HCT116 (cell line): Measurements from ENCODE around the gene ITPRIPL1. TPM values are rescaled to one million over a fixed set of nuclear protein-coding genes. Genes with fewer than 3 reads are reported as not detected.

Source experiments
- ATAC-seq: fragments of 200-7000 bp; cut with Tn5 transposase; 2 replicates; pipeline ENCODE4 v1.9.1; 2020; ENCODE audit warnings: mild to moderate bottlenecking, moderate library complexity
- BruUV-seq: library from RNA; stranded (reverse); fragments of 400-500 nt; replicated peaks from 2 replicates; lab custom pipeline; 2021; lab: Mats Ljungman, UMichigan
- CTCF ChIA-PET: fragments of 300-600 bp; sonication (Branson Sonifier 250); formaldehyde crosslinking; loops from one replicate; lab custom pipeline; 2021; ENCODE audit warnings: antibody characterized with exemption; lab: Charles Lee
- POLR2A ChIA-PET: fragments of 300-600, 350-600 bp; sonication (Branson Sonifier 250); formaldehyde crosslinking; loops from one replicate; lab custom pipeline; 2021; ENCODE audit warnings: antibody characterized with exemption; lab: Charles Lee
- RAD21 ChIA-PET, 2 experiments: fragments of 300-600 bp; sonication (Branson Sonifier 250); formaldehyde crosslinking; loops; one replicate each; lab custom pipeline; 2023; ENCODE audit warnings: low total read pairs in 2 of 2; ENCODE audit not compliant: uncharacterized antibody in 2 of 2, unreplicated experiment in 2 of 2, low non-redundant PET in 1 of 2; lab: Charles Lee
- DNase-seq: peaks from one replicate; pipeline ENCODE4 v3.0.0-alpha.2; 2010; ENCODE audit warnings: low read depth, low spot score
- H2AFZ ChIP-seq: fragments of 200-600 bp; shearing (Covaris generic), sonication (generic); 2 replicates; pipeline ENCODE4 v1.6.1; 2017; ENCODE audit warnings: low read depth, mixed run types, mixed read lengths, antibody characterized with exemption, low read length; ENCODE audit not compliant: poor library complexity, severe bottlenecking
- H3K27ac ChIP-seq: 2 replicates; pipeline ENCODE4 v1.5.1; 2012; ENCODE audit warnings: low read depth, low read length
- H3K27me3 ChIP-seq: fragments of 200-600 bp; sonication (generic); 2 replicates; pipeline ENCODE4 v1.6.1; 2016; ENCODE audit warnings: mixed run types, low read length, mixed read lengths; ENCODE audit not compliant: insufficient read depth
- H3K36me3 ChIP-seq, 2 experiments: fragments of 200-500 bp in 1 of 2; fragments of 200-600 bp in 1 of 2; sonication (Bioruptor generic) in 1 of 2; sonication (generic) in 1 of 2; 2 replicates each; pipeline versions ENCODE4 v1.5.1 to v1.6.1; 2014 to 2016; ENCODE audit warnings: low read length in 2 of 2, inconsistent platforms in 1 of 2, mixed read lengths in 1 of 2, mixed run types in 1 of 2; ENCODE audit not compliant: insufficient read depth in 2 of 2, control insufficient read depth in 1 of 2
- H3K4me1 ChIP-seq, 2 experiments: fragments of 200-600 bp in 1 of 2; sonication (generic) in 1 of 2; 2 replicates each; pipeline versions ENCODE4 v1.5.1 to v1.6.1; 2012 to 2017; ENCODE audit warnings: low read length in 2 of 2, inconsistent platforms in 1 of 2, mild to moderate bottlenecking in 1 of 2, mixed read lengths in 1 of 2, mixed run types in 1 of 2, moderate library complexity in 1 of 2; ENCODE audit not compliant: insufficient read depth in 2 of 2, control insufficient read depth in 1 of 2
- H3K4me2 ChIP-seq: fragments of 200-600 bp; sonication (generic); 2 replicates; pipeline ENCODE4 v1.6.1; 2017; ENCODE audit warnings: mixed run types, low read length, mixed read lengths
- H3K4me3 ChIP-seq, 2 experiments: fragments of 200-600 bp in 1 of 2; sonication (generic) in 1 of 2; replicated peaks in 1 of 2; 2 replicates each; pipeline ENCODE4 v1.5.1; 2011 to 2016; ENCODE audit warnings: low read length in 2 of 2, control low read depth in 1 of 2, low read depth in 1 of 2, mild to moderate bottlenecking in 1 of 2, mixed read lengths in 1 of 2, mixed run types in 1 of 2
- H3K79me2 ChIP-seq: fragments of 200-600 bp; sonication (generic); 2 replicates; pipeline ENCODE4 v1.6.1; 2017; ENCODE audit warnings: mild to moderate bottlenecking, mixed run types, low read length, moderate library complexity, mixed read lengths; ENCODE audit not compliant: insufficient read depth
- H3K9ac ChIP-seq: fragments of 200-600 bp; sonication (generic); 2 replicates; pipeline ENCODE4 v1.6.1; 2016; ENCODE audit warnings: low read length, mixed read lengths
- H3K9me2 ChIP-seq: fragments of 200-600 bp; sonication (generic), shearing (Covaris generic); 2 replicates; pipeline ENCODE4 v1.6.1; 2017; ENCODE audit warnings: mixed run types, mild to moderate bottlenecking, moderate library complexity; ENCODE audit not compliant: insufficient read depth
- H3K9me3 ChIP-seq, 2 experiments: fragments of 200-500 bp in 1 of 2; fragments of 200-600 bp in 1 of 2; sonication (Bioruptor generic) in 1 of 2; sonication (generic) in 1 of 2; 2 replicates each; pipeline ENCODE4 v1.6.1; 2014 to 2017; ENCODE audit warnings: low read length in 2 of 2, mixed read lengths in 2 of 2, inconsistent platforms in 1 of 2, low read depth in 1 of 2, mild to moderate bottlenecking in 1 of 2, mixed run types in 1 of 2, moderate library complexity in 1 of 2; ENCODE audit not compliant: control insufficient read depth in 1 of 2, insufficient read depth in 1 of 2
- H4K20me1 ChIP-seq: fragments of 200-600 bp; sonication (generic), shearing (Covaris generic); 2 replicates; pipeline ENCODE4 v1.6.1; 2017; ENCODE audit warnings: mixed run types, mild to moderate bottlenecking, moderate library complexity; ENCODE audit not compliant: insufficient read depth
- ATF3 ChIP-seq: IDR thresholded peaks from 2 replicates; pipeline ENCODE4 v1.6.1; 2012
- CBX3 ChIP-seq: IDR thresholded peaks from 2 replicates; pipeline ENCODE4 v1.6.1; 2012; ENCODE audit warnings: low read depth
- EGR1 ChIP-seq: IDR thresholded peaks from 2 replicates; pipeline ENCODE4 v1.6.1; 2012; ENCODE audit warnings: low read depth
- ELF1 ChIP-seq: IDR thresholded peaks from 2 replicates; pipeline ENCODE4 v1.6.1; 2012; ENCODE audit warnings: low read depth, borderline replicate concordance
- EZH2phosphoT487 ChIP-seq: fragments of 200-600 bp; IDR thresholded peaks from 2 replicates; pipeline ENCODE4 v1.6.1; 2018; ENCODE audit warnings: antibody characterized with exemption, borderline replicate concordance
- JUND ChIP-seq: IDR thresholded peaks from 2 replicates; pipeline ENCODE4 v1.6.1; 2012
- POLR2A ChIP-seq: IDR thresholded peaks from 2 replicates; pipeline ENCODE4 v1.7.0; 2011; ENCODE audit warnings: borderline replicate concordance; ENCODE audit not compliant: insufficient read depth, insufficient read length; ENCODE audit errors: extremely low read depth
- POLR2AphosphoS5 ChIP-seq: IDR thresholded peaks from 2 replicates; pipeline ENCODE4 v1.6.1; 2011; ENCODE audit warnings: mild to moderate bottlenecking, low read depth, low read length, moderate library complexity
- RAD21 ChIP-seq: IDR thresholded peaks from 2 replicates; pipeline ENCODE4 v1.6.1; 2012; ENCODE audit warnings: low read depth, mild to moderate bottlenecking
- REST ChIP-seq: IDR thresholded peaks from 2 replicates; pipeline ENCODE4 v1.6.1; 2012; ENCODE audit warnings: low read depth
- SIN3A ChIP-seq: IDR thresholded peaks from 2 replicates; pipeline ENCODE4 v1.6.1; 2012; ENCODE audit warnings: low read depth
- SP1 ChIP-seq: IDR thresholded peaks from 2 replicates; pipeline ENCODE4 v1.6.1; 2012; ENCODE audit warnings: low read depth
- SRF ChIP-seq: IDR thresholded peaks from 2 replicates; pipeline ENCODE4 v1.6.1; 2012; ENCODE audit warnings: low read depth
- TCF7L2 ChIP-seq: IDR thresholded peaks from 2 replicates; pipeline ENCODE4 v1.7.0; 2011; ENCODE audit warnings: borderline replicate concordance, inconsistent platforms; ENCODE audit not compliant: insufficient read depth, insufficient read length; ENCODE audit errors: extremely low read depth
- YY1 ChIP-seq: IDR thresholded peaks from 2 replicates; pipeline ENCODE4 v1.6.1; 2011; ENCODE audit warnings: low read length, low read depth, moderate library complexity, mild to moderate bottlenecking; ENCODE audit not compliant: insufficient replicate concordance; ENCODE audit errors: extremely low read depth
- ZFX ChIP-seq: fragments of 450-650 bp; IDR thresholded peaks from 2 replicates; pipeline ENCODE4 v1.6.1; 2017
- intact Hi-C: fragments of 100-400 bp; cut with micrococcal nuclease; formaldehyde crosslinking; loops from 2 replicates; pipeline ENCODE4 v1.10.0; 2022
- total RNA-seq: library from RNA; stranded (reverse); gene quantifications from one replicate; pipeline ENCODE4 v1.2.1, GENCODE V29; 2021; ENCODE audit not compliant: unreplicated experiment

Gene ITPRIPL1
- total RNA-seq, 1 experiment from 2014 or later, result 12.4 TPM

DNA sequence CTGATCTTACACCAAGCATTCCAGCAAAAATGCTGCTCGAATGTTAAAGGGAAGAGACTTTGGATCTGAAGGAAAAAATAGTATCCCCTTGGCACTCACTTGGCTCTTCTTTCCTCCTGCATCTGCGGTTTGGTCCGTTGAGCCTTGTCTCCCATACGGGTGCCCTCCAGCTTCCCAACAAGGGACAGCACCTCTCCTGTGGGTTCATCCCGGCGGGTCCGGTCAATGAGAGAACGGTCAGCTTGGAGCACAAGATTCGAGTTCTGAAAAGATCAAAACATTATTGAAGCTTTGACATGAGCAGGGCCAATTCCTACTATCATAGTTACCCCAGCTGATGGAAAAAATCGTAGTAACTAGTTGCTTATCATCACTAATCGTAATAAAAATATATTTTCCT, 20.5 kb upstream of the ITPRIPL1 start:
- ATAC-seq (no peak), DNase-seq (no peak)
- RAD21 ChIA-PET, result no interaction called here
- H2AFZ ChIP-seq, result no peak overlapping the region
- H3K36me3 ChIP-seq, result peaks cover 40 to 43% of the 10 kb centered on the region in 2 experiments
- peak overlapping the region; percentile 83 for H3K9ac ChIP-seq
- H3K27me3 ChIP-seq, result no peaks in the 10 kb centered on the region
- peak overlapping the region; percentile 93 for H3K4me2 ChIP-seq
- H3K27ac ChIP-seq, result peak overlapping the region; percentile 75; the same call in 1 of the 2 replicates
- no peak for TF ChIP-seq SIN3A
- POLR2A ChIA-PET, result interaction anchor here (1.0 to 1.3 kb wide), 2 partner anchors 9 to 31 kb away, joined by 3 read pairs; partner anchors contain the start of gene NCAPH
- H3K79me2 ChIP-seq, result peaks cover 62% of the 10 kb centered on the region
- intact Hi-C loops, result loop anchor here (1.0 to 2.0 kb wide), 3 partner anchors 31 to 205 kb away; partner anchors contain the start of genes CIAO1 and NCAPH
- no peaks in the 10 kb centered on the region for H4K20me1 ChIP-seq
- H3K4me1 ChIP-seq, result peaks cover 10 to 19% of the 10 kb centered on the region in 2 experiments
- BruUV-seq, result no TSS peak
- CTCF ChIA-PET, result no interaction called here
- no peaks in the 10 kb centered on the region for H3K9me3 ChIP-seq
- H3K4me3 ChIP-seq, result peak overlapping the region; percentile 77 to 97
- H3K9me2 ChIP-seq, result no peaks in the 10 kb centered on the region

DNA sequence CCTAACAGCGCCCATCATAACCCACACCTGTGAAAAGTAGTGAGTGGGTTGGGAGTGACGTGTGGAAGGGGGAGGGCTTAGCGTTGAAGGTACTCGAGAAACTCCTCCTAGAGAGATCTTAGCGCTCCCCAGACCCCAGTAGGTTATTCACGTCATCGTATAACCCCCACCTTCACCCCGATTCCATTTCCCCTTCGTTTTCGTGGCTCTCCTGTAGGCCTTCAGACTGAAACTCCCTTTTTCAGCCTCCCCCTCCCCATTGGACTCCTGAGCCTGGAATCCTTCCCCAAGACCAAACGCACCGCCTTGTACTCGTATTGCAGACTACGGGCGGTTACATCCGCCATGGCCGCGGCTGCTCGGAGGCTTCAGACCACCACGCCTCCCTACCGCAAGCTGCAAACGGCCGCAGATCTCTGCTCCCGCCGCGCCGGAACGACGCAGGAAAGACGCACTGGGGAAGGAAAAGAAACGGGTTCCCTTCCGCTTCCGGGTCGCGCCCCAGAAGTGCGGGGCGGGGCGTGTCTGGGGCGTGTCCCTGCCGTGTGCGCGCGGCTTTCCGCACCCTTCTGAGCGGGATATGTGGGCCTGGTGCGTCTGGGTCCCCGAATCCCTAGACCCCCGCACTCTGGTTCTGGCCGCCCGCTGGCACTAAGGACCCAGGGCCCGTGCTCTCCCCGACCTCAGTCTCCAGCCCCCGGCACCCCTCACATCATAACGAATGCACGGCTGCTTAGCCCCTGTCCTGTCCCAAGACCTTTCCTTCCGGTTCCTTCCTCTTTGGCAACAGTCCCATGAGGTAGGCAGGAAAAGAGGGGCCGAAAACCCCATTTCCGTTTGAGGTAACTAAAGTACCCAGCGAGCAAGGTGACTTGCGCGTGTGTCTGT, 19.8 kb upstream of the ITPRIPL1 start, which contains the start of gene SNRNP200:
Gene SNRNP200 (minus strand): TSS at position 456 of the 888 bp plus-strand sequence. CDS start 109 bp downstream, at position 347.
- Histone ChIP-seq H3K9me3 (no peaks in the 10 kb centered on the region), H3K4me1 (peaks cover 10 to 19% of the 10 kb centered on the region in 2 experiments), H3K9me2 (no peaks in the 10 kb centered on the region), H3K79me2 (peaks cover 55% of the 10 kb centered on the region), H3K27ac (peak within 1 kb of the TSS; percentile 75), H4K20me1 (no peaks in the 10 kb centered on the region), H3K9ac (peak within 1 kb of the TSS; percentile 83), H3K4me3 (peak within 1 kb of the TSS; percentile 77 to 97), H3K36me3 (peaks cover 33 to 37% of the 10 kb centered on the region in 2 experiments), H3K27me3 (no peaks in the 10 kb centered on the region), H2AFZ (peak within 1 kb of the TSS; percentile 40), H3K4me2 (peak within 1 kb of the TSS; percentile 93)
- POLR2A ChIA-PET, result interaction anchor here (1.0 to 1.3 kb wide), 2 partner anchors 8 to 30 kb away, joined by 3 read pairs; partner anchors contain the start of gene NCAPH
- CTCF ChIA-PET, result interaction anchor here (0.9 to 1.6 kb wide), 2 partner anchors 16 to 204 kb away, joined by 4 read pairs; no protein-coding TSS in a partner anchor
- no TSS peak for BruUV-seq
- DNase-seq (peak; percentile 69), ATAC-seq (peak; percentile 96)
- RAD21 ChIA-PET, result no interaction called here
- intact Hi-C loops, result loop anchor here (1.0 to 2.0 kb wide), 3 partner anchors 30 to 204 kb away; partner anchors contain the start of genes CIAO1 and NCAPH
- TF ChIP-seq POLR2A, result peak; percentile 83
- TF ChIP-seq EGR1, result peak; percentile 70; the same call in 1 of the 2 replicates
- no peak for TF ChIP-seq JUND
- peak; percentile 94 for TF ChIP-seq POLR2AphosphoS5
- TF ChIP-seq ELF1, result peak; percentile 78
- no peak for TF ChIP-seq REST
- peak; percentile 40 for TF ChIP-seq TCF7L2
- TF ChIP-seq CBX3, result no peak
- TF ChIP-seq ZFX, result peak; percentile 72
- no peak for TF ChIP-seq ATF3
- peak; percentile 59 for TF ChIP-seq YY1
- no peak for TF ChIP-seq EZH2phosphoT487
- peak; percentile 74 for TF ChIP-seq SP1
- TF ChIP-seq SRF, result peak; percentile 52; the same call in 1 of the 2 replicates
- 0 out of 2 replicates have a peak, but pooled peaks have one; percentile 11 for TF ChIP-seq RAD21
